ENCODE data around the gene SND1. TPM values are rescaled to one million over a fixed set of nuclear protein-coding genes. Genes with fewer than 3 reads are reported as not detected.
"Not testable (repeated sequence)": the region's sequence is repeated elsewhere in the genome, so short reads cannot be mapped to it uniquely, and the experiment has no call there.

Gene SND1
- total RNA-seq, 1 experiment from 2014 or later, result 106 TPM

- in situ Hi-C loops (cut with HindIII; ENCODE audit: low pct_unique_long_range_greater_than_20kb, low sequenced_read_pairs), result no loop called here
- DNase-seq (ENCODE audit: low read depth), result no peak
Observed at GRCh38 chr7:127941476-127942210, 289.6 kb downstream of the SND1 start.

DNA sequence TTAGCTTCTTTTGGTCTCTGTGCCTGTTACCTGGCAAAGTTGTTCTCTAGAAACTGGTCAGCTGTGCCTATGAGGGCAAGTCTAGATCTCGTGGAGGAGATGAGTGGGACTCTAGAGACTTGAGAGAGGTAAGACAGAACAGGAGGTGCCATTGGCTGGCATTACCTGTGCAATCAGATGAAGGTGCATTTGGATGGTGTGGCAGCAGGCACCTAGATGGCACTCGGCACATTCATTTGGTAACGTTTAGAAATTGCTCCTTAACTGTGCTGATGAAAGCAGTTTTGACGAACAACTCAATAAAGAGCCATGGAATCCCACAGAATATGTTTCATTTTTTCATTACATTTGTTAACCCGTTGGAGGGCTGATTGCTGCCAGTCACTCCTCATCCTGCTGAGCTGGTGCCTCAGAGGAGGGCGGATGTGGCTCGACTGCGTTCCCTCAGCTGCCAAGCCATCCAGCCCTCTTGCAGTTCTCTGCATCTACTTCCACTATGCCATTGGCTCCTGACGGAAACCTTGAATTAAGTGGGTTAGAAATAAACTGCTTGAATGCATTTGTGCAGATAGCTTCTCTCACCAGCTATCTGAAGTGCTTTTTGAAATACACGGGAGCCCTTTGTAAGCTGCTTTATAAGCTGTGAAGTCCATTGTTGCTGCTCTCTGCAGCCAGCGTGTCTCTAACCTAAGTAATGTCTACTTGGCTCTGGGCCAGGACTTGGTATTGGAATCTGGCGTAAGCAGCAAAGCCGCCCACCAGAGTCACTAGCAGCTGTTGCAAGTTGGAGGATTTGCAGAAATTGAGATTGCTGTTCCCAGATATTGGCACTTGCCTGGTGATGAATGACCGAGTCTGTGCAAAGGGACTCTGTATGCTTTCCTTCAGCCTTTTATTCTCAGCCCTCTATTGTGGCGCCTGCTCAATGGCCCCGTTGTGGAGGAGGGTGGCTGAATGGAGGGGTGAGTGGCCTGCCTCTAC lies 291.8 kb downstream of the SND1 start:
- in situ Hi-C loops (cut with HindIII; ENCODE audit: low pct_unique_long_range_greater_than_20kb, low sequenced_read_pairs), result no loop called here
- no peak for DNase-seq (ENCODE audit: low read depth)

DNA sequence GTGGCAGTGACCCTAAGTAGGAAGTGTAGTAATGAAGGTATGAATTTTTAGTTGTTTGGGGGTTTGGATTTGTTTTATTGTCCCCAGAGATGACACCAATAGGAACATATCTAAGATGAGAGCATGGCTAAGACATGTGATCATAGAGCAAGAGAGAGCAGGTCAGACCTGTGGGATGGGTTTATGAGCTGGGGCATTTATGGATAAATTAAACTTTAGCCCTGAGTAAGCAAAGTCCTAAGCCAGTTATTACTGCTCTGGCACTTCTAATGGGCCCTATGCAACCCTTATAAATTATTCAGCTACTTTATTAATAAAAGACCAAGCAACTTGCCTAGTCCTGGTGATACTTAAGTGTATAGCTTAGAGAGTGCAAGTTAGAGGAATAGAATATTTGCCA lies 294.1 kb downstream of the SND1 start:
- in situ Hi-C loops (cut with HindIII; ENCODE audit: low pct_unique_long_range_greater_than_20kb, low sequenced_read_pairs), result no loop called here

GRCh38 chr7:127946847-127947246 lies 294.9 kb downstream of the SND1 start:
- in situ Hi-C loops (cut with HindIII; ENCODE audit: low pct_unique_long_range_greater_than_20kb, low sequenced_read_pairs), result no loop called here
- DNase-seq (ENCODE audit: low read depth), result no peak

More for the DNA sequence above, 294.1 kb downstream of the SND1 start:
- DNase-seq (ENCODE audit: low read depth), result no peak

GRCh38 chr7:127948312-127948711 lies 296.3 kb downstream of the SND1 start:
- DNase-seq (ENCODE audit: low read depth), result no peak
- in situ Hi-C loops (cut with HindIII; ENCODE audit: low pct_unique_long_range_greater_than_20kb, low sequenced_read_pairs), result no loop called here

DNA sequence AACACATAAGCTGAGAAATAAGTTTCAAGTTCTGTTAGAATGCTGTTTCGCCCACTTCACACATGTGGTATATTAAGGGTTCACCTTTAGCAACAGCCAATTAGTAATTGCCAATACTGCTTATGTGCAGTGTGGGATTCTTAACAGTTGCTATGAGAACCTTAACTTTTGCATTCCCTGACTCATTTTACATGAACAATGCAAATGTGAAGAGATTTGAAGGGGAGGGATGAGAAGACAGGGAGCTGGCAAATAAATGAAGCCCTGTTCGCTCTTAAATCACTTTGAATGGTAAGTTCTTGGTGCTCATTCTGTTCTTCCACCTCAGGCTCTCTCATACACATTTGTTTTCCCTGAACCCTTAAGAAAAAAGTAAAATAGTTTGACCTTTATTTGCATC lies 296.9 kb downstream of the SND1 start:
- in situ Hi-C loops (cut with HindIII; ENCODE audit: low pct_unique_long_range_greater_than_20kb, low sequenced_read_pairs), result no loop called here

GRCh38 chr7:127949769-127950222 lies 297.8 kb downstream of the SND1 start:
- no peak for DNase-seq (ENCODE audit: low read depth)
- in situ Hi-C loops (cut with HindIII; ENCODE audit: low pct_unique_long_range_greater_than_20kb, low sequenced_read_pairs), result no loop called here

More for the DNA sequence above, 296.9 kb downstream of the SND1 start:
- DNase-seq (ENCODE audit: low read depth), result no peak

DNA sequence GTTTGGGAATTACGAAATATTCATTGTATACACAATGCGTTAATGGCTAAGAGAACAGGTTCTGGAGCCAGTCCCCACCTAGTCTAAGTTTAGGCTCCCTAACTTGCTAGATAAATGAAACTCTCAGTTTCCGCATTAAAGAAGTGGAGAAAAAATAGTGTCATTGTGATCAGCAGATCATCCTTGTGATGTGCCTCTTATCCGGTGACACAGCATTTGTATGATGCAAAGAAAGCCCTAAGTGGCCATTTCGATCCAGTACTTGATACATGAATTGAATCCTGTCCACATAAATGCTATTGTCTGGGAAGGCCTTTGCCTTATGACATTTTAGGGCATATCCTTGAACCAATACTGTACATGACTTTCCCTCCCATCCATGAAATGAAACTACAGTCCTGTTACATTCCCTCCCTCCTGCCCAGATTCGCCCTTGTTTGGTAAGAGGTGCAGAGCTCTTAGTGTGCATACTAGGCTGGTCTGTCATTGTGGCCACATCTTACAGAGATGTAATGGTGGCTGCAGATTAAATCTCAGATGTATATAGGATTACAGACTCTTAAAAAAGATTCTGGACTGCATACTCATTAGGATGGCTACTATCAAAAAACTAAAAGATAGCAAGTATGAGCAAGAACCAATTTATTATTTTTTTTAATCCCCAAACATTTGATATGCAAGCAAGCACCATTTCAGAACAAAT lies 298.4 kb downstream of the SND1 start:
- DNase-seq (ENCODE audit: low read depth), result no peak
- in situ Hi-C loops (cut with HindIII; ENCODE audit: low pct_unique_long_range_greater_than_20kb, low sequenced_read_pairs), result no loop called here

DNA sequence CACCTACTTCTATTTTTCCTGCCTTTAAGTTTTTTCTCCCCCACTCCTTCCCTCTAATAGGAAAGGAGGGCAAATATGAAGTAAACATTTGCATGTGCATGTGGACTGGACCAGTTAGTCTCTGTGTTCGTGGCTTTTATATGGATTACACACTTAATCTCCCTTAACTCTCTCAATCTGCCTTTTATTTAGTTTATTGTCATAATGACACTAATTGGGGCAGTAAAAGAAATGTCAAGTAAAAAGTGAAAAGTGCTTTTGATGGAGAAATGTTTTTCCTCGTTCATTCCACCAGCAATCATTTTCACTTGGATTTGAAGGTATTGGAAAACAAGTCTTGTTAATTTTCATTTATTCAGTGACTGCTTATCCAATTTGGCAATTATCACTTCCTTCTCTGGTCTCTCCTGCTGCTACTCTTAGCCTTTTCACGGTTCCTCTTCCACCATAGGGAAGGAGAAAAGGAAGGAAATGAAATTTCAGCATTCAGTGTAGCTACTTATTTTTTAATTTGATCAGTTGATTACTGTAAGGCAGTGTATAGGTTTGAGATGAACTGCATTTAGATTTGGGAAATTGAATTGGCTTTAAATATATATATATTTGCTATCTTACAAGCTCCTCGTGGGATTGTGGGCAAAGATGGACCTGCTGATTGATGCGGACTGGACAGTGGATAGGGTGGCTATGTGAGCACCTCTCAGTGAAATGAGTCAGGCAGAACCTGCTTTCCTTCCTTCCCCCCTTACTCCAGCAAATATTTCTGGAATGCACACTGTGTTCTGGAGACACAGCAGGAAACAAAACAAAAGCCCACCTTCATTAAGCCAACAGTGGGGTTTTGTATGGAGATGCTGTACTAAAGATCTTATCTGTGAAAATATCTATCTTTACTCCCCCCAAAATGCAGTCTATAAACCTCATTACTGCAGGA lies 301.7 kb downstream of the SND1 start:
- no peak for DNase-seq (ENCODE audit: low read depth)
- in situ Hi-C loops (cut with HindIII; ENCODE audit: low pct_unique_long_range_greater_than_20kb, low sequenced_read_pairs), result no loop called here

DNA sequence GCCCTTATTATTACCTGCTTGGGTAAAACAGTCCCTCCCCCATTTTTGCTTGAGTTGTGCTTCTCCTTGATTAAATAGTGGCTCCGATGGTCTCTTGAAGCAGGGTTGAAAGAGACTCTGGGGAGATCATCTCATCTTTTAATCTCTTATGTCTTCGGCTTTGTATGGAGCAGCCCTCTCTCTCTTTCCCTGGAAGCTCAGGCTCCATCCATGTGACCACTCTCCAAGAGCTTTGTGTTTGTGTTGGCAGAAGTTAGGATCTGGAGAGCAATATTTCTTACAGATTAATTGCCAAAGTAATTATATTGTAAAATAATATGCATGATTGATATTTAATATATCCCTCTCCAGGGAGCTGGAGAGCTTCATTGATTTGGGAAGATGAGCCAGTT lies 302.4 kb downstream of the SND1 start:
- no peak for DNase-seq (ENCODE audit: low read depth)
- in situ Hi-C loops (cut with HindIII; ENCODE audit: low pct_unique_long_range_greater_than_20kb, low sequenced_read_pairs), result no loop called here

DNA sequence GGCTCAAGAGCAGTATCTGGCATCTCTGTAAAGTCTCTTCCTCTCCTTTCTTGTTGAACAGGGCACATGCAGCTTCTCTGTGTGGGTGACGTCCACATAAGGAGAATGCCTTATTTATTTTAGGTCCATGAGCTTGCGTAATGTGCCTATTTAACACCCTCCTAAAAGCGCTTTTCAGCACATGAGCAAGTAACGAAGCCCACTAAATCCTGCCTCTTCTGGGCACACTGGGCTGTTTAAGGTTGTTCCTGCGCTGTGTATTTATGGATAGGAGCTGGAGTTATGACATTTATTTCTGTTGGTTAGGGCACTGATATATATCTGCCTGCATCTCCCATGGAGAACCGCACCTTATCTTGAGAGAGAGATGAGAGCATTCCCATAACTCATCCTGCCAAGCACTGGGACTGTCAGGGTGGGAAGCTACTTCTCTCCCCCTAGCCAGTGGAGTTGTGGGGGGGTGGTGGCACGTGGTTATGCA lies 303.1 kb downstream of the SND1 start:
- in situ Hi-C loops (cut with HindIII; ENCODE audit: low pct_unique_long_range_greater_than_20kb, low sequenced_read_pairs), result no loop called here
- DNase-seq (ENCODE audit: low read depth), result no peak

DNA sequence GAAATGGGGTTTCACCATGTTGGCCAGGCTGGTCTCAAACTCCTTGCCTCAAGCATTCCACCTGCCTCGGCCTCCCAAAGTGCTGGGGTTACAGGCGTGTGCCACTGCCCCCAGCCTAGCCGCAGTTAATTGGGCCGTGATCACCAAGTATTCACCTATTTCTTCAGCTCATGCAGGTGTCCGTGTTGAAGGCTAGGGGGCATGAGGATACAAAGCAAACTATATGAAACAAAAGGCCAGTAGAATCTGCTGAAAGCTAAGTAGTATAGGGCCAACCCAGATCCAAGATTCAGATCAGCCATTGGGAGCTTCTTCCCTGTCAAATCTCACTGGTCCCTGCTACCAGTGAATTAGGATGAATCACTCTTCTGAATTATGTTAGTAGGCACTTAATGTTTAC lies 305.9 kb downstream of the SND1 start:
- no peak for DNase-seq (ENCODE audit: low read depth)

DNA sequence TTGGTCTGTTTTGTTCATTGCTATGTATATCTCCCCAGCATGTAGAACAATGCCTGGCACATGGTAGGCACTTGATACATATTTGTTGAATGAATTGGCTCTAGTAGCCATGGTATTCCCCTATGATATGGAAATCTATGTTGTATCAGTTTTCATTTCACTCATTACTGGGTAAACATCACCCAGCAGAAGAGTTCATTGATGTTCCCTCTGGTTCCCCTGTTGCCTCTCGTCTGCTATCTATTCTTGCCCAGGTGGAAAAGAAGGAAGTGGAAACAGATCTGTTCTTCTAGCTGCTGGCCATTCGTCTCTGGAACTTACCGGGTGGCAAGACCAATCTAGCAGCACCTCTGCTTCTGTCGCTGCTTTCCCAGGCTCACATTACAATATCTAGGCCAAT lies 307.8 kb downstream of the SND1 start:
- DNase-seq (ENCODE audit: low read depth), result no peak

More for the DNA sequence above, 305.9 kb downstream of the SND1 start:
- in situ Hi-C loops (cut with HindIII; ENCODE audit: low pct_unique_long_range_greater_than_20kb, low sequenced_read_pairs), result no loop called here

DNA sequence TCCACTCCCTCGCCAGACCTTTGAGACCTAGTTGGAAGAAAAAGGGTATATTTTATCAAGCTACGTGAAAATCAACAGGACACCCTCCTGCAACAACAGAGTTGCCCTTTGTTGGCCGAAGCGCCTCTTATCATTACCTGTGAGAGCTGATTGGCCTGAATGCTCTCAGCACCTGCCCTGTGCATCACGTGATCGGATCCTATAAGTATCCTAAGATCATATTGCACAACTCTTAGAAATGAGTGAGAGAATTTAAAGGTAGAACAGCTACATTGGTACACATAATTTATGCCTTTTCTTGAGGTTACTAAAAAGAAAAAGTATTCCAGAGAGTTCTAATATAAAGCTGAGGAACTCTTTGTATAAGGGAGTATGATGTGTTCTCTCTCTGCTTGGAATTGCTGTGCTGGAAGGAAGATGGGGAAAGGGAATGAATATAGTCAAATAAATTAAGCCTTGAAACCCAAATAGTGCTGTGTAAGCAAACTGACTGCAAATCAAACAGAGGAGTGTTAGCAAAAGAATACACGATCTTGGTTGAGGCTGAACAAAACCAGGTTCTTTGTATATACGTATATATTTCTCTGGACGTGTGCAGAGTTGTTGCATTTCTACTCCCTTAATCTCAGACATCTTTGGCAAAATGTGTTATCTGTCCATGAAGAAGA lies 309.9 kb downstream of the SND1 start:
- no peak for DNase-seq (ENCODE audit: low read depth)
- in situ Hi-C loops (cut with HindIII; ENCODE audit: low pct_unique_long_range_greater_than_20kb, low sequenced_read_pairs), result no loop called here

More for the DNA sequence above, 307.8 kb downstream of the SND1 start:
- in situ Hi-C loops (cut with HindIII; ENCODE audit: low pct_unique_long_range_greater_than_20kb, low sequenced_read_pairs), result no loop called here

GRCh38 chr7:127962589-127963361 lies 310.8 kb downstream of the SND1 start:
- DNase-seq (ENCODE audit: low read depth), result no peak
- in situ Hi-C loops (cut with HindIII; ENCODE audit: low pct_unique_long_range_greater_than_20kb, low sequenced_read_pairs), result no loop called here

DNA sequence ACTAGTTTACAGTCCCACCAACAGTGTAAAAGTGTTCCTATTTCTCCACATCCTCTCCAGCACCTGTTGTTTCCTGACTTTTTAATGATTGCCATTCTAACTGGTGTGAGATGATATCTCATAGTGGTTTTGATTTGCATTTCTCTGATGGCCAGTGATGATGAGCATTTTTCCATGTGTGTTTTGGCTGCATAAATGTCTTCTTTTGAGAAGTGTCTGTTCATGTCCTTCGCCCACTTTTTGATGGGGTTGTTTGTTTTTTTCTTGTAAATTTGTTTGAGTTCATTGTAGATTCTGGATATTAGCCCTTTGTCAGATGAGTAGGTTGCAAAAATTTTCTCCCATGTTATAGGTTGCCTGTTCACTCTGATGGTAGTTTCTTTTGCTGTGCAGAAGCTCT lies 311.9 kb downstream of the SND1 start:
- DNase-seq (ENCODE audit: low read depth); in situ Hi-C loops (cut with HindIII; ENCODE audit: low pct_unique_long_range_greater_than_20kb, low sequenced_read_pairs): not testable (repeated sequence)

All from Caki2 (cell line).